NT2/D1 (cell line): ENCODE measurements around the gene COPS7B.

Experiments used
- DNase-seq: peaks from one replicate; pipeline ENCODE4 v3.0.0-alpha.2; 2011; ENCODE audit warnings: low read depth, low spot score
- H3K27me3 ChIP-seq: 2 replicates; pipeline ENCODE4 v1.6.0; 2011; ENCODE audit warnings: mild to moderate bottlenecking; ENCODE audit not compliant: insufficient read length, insufficient read depth
- H3K36me3 ChIP-seq: 2 replicates; pipeline ENCODE4 v1.6.1; 2011; ENCODE audit warnings: mild to moderate bottlenecking, low read length, mixed read lengths; ENCODE audit not compliant: insufficient read depth, insufficient read length
- H3K4me1 ChIP-seq: 2 replicates; pipeline ENCODE4 v1.5.1; 2011; ENCODE audit not compliant: insufficient read depth, insufficient read length
- H3K4me3 ChIP-seq: 2 replicates; pipeline ENCODE4 v1.5.1; 2011; ENCODE audit warnings: low read depth; ENCODE audit not compliant: insufficient read length
- H3K9ac ChIP-seq: 2 replicates; pipeline ENCODE4 v1.6.0; 2011; ENCODE audit warnings: low read depth; ENCODE audit not compliant: insufficient read length
- H3K9me3 ChIP-seq: 2 replicates; pipeline ENCODE4 v1.5.1; 2011; ENCODE audit warnings: mild to moderate bottlenecking, low read length; ENCODE audit not compliant: insufficient read depth
- SUZ12 ChIP-seq: IDR thresholded peaks from 2 replicates; pipeline ENCODE4 v1.6.1; 2011; ENCODE audit not compliant: insufficient read length, insufficient read depth; ENCODE audit errors: extremely low read depth
- YY1 ChIP-seq: IDR thresholded peaks from 2 replicates; pipeline ENCODE4 v1.6.1; 2011; ENCODE audit not compliant: insufficient read length, insufficient read depth
- ZNF274 ChIP-seq: IDR thresholded peaks from 2 replicates; pipeline ENCODE4 v1.6.1; 2011; ENCODE audit warnings: mild to moderate bottlenecking, low read depth, low read length

COPS7B gene

GRCh38 chr2:231780123-231780908 is 5.9 kb upstream of the COPS7B start:
- Histone ChIP-seq H3K9ac (peak overlapping the region; percentile 77), H3K4me3 (peak overlapping the region; percentile 79), H3K9me3 (no peaks in the 10 kb centered on the region), H3K27me3 (peaks cover 9% of the 10 kb centered on the region), H3K4me1 (peaks cover 2% of the 10 kb centered on the region), H3K36me3 (peaks cover 9% of the 10 kb centered on the region)
- no peak for DNase-seq
- TF ChIP-seq SUZ12 (no peak), ZNF274 (no peak), YY1 (no peak)

DNA sequence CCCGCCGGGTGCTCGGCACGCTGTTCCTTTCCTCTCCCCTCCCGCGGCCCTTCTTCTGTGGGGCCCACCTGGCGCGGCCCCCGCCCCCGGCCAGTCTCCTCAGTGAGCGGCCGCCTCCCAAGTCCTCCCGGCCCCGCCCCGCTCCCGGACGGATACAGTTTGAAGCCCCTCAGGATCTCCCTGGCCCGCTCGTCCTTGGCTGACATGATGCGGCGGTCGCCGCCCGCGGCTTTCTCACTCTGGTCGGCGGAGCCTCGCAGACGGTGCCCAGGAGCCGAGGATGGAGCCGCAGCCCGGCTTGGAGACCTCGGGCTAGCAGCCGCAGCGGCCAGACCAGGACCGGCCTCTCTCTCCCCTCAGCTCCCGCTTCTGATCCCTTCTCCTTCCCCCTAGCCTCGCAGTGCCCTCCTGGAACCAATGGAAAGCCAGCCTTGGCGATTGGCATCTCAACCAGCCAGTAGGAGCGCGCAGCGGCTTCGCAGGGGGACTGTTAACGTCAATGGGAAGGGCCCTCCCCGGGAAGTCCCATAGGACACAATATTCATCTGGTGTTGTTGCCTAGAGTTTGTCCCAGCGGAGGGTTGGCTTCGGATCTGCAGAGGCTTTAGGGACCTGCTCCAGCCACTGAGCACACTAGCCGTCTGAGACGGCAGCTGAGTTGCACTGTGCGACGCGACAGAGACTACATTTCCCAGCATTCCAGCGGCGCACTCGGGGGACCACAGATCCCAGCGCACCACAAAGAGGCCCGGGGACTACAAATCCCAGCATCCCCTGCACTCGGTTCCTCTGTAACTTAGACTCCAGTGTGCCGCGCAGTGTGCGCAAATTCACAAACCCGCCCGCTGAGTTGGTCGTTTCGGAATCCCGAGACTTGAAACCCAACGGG is 5.1 kb upstream of the COPS7B start, which contains the start of gene PDE6D:
PDE6D (minus strand) TSS at position 374 of the 889 bp plus-strand sequence; CDS start at position 206, 168 bp downstream.
- Histone ChIP-seq H3K4me3 (peak within 1 kb of the TSS; percentile 79), H3K4me1 (peaks cover 2% of the 10 kb centered on the region), H3K36me3 (peaks cover 9% of the 10 kb centered on the region), H3K27me3 (peaks cover 9% of the 10 kb centered on the region), H3K9me3 (no peaks in the 10 kb centered on the region), H3K9ac (peak within 1 kb of the TSS; percentile 77)
- DNase-seq = peak; percentile 97
- no peak for TF ChIP-seq SUZ12

DNA sequence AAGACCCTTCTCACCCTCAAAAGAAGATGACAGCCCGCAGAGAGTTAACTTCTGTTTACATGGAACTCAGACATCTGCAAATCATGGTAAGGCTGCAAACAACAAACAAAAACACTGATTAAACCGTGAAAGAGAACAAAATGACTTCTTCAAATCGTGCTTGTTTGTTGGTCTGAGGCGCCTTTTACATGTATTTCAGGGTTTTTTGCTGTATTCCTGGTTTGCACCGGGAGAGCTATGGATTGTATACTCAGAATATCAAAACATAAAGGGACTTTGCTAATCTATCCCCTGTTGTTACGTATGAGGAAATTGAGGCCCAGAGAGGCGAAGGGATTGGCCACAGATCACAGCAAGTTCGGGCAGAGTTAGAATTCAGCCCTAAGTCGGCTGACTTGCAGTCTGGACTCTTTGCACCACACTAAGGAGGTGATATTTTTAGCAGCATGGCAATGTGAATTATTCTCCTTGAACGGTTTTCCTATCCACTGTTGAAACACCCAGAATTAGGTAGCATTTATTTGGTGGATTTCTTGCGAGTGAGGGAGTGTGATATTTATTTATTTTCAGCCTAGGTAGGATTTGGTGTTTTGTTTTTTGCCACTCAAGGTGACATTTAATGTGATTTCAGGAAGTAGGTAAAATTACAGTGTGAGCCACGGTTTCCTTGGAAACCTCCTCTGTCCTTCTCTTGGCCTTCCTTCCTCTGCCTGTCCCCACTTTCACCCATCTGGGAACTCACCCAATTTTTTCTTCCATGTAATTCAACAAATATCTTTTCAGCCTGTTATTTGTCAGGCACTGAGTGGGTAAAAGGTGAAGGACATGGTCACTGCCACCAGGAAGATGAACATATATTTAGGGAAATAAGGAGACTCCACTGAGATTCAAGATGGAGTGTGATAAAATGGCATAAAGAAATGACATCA is 4.2 kb upstream of the COPS7B start:
- Histone ChIP-seq H3K9ac (peak overlapping the region; percentile 75), H3K9me3 (no peaks in the 10 kb centered on the region), H3K36me3 (peaks cover 9% of the 10 kb centered on the region), H3K27me3 (peaks cover 9% of the 10 kb centered on the region), H3K4me3 (peak overlapping the region; percentile 79), H3K4me1 (peaks cover 2% of the 10 kb centered on the region)
- no peak for DNase-seq
- TF ChIP-seq SUZ12 (no peak), YY1 (no peak), ZNF274 (no peak)

GRCh38 chr2:231785413-231785812 is 832 bp upstream of the COPS7B start:
- Histone ChIP-seq H3K9me3 (no peaks in the 10 kb centered on the region), H3K9ac (peak overlapping the region; percentile 92), H3K27me3 (peaks cover 1% of the 10 kb centered on the region), H3K4me3 (peak overlapping the region; percentile 93), H3K36me3 (peaks cover 26% of the 10 kb centered on the region), H3K4me1 (peaks cover 2% of the 10 kb centered on the region)
- no peak for DNase-seq
- no peak for TF ChIP-seq YY1
- no peak for TF ChIP-seq ZNF274
- TF ChIP-seq SUZ12 = no peak

DNA sequence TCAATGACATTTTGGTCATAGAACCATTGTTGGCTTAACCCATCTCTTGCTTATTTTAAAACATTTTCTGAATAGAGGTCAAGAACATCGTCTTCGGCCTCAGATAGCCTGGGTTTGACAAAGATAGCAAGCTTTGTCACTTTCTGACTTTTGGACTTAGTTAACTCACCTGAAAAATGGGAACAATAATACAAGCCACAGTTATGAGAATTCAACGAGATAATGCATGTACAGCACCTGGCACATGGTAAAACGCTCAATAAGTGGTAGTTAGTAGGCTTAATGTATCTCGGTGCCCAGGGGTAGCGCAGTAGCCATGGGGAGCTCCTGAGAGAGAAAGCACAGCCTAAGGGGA is 446 bp upstream of the COPS7B start:
- H3K36me3 ChIP-seq = peaks cover 28% of the 10 kb centered on the region
- TF ChIP-seq ZNF274 = no peak
- TF ChIP-seq SUZ12 = no peak
- no peak for TF ChIP-seq YY1
- DNase-seq = no peak
- H3K27me3 ChIP-seq = no peaks in the 10 kb centered on the region
- H3K4me1 ChIP-seq = peaks cover 2% of the 10 kb centered on the region
- no peaks in the 10 kb centered on the region for H3K9me3 ChIP-seq
- H3K9ac ChIP-seq = peak overlapping the region; percentile 92
- peak overlapping the region; percentile 93 for H3K4me3 ChIP-seq

- H3K4me1 ChIP-seq = peaks cover 2% of the 10 kb centered on the region
- DNase-seq = no peak
- peak overlapping the region; percentile 92 for H3K9ac ChIP-seq
- H3K9me3 ChIP-seq = no peaks in the 10 kb centered on the region
- H3K27me3 ChIP-seq = no peaks in the 10 kb centered on the region
- peaks cover 38% of the 10 kb centered on the region for H3K36me3 ChIP-seq
- TF ChIP-seq ZNF274 (no peak), SUZ12 (no peak), YY1 (no peak)
- peak overlapping the region; percentile 93 for H3K4me3 ChIP-seq
Observed at GRCh38 chr2:231786917-231787292, 660 bp downstream of the COPS7B start.
